Embryonic facial prominence (tissue), 1 donor: Measurements from ENCODE around the gene KRTAP1-1.
"Not testable (repeated sequence)": the region's sequence is repeated elsewhere in the genome, so short reads cannot be mapped to it uniquely, and the experiment has no call there.

Source experiments
- DNase-seq: peaks from one replicate; pipeline ENCODE4 v3.0.0-alpha.2; 2016; ENCODE audit errors: extremely low spot score

The KRTAP1-1 gene

DNA sequence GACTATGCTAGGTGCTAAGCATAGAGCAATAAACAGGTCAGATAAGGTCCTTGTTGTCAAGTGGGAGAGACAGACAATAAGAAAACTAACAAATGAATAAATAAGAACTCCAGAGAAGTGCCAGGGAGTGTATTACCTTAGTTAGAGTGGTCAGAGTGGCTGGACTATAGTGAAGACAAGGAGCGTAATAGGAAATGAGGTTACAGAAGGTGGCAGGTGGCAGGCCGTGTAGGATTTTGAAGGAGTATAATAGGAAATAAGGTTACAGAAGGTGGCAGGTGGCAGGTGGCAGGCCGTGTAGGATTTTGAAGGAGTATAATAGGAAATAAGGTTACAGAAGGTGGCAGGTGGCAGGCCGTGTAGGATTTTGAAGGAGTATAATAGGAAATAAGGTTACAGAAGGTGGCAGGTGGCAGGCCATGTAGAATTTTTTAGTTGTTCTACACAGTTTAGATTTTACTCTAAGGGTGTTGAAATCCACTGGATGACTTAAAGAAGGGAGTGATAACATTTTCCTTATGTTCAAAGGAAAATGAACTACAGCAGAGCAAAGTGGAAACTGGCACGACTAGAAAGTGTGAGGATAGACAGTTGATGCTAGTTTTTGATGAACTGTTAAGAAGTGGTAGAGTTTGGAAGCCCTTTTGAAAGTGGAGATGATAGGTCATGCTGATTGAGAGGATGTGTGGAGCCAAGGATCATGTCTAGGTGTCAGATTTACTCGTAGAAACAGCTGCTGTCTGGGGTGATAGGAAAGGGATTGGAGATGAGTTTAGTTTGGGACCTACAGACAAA is 28.7 kb downstream of the KRTAP1-1 start:
- no peak for DNase-seq

DNA sequence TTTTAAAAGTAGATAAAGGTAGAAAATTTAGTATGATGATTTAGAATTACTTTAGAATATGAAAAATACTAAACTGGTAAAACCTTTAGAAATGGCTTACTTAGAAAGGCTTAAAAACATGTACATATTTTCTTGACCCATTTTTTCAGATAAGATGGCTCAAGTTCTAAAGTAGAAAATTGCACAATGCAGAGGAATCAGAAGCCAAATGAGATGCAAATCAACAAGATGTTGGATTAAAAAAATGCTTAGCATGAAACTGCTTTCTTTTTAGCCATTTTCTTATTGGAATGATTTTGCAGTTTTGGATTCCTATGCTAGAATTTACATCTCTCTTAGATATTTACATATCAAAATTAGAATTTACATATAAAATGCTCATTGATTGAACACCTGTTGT is 30.8 kb downstream of the KRTAP1-1 start:
- DNase-seq = no peak

DNA sequence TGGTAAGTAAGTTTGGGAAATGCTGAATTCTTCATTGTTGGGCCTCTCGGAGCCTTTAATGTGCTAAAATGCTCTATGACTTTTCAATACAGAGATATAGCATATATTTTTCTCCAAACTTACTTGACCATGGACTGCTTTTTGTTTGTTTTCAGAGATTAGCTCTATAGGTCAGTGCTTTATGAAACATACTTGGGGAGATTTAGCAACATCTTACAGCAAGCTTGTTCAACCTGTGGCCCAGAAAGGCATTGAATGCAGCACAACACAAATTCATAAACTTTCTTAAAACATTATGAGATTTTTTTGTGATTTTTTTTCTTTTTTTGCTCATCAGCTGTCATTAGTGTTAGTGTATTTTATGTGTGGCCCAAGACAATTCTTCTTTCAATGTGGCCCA is 31.3 kb downstream of the KRTAP1-1 start:
- DNase-seq = no peak

DNA sequence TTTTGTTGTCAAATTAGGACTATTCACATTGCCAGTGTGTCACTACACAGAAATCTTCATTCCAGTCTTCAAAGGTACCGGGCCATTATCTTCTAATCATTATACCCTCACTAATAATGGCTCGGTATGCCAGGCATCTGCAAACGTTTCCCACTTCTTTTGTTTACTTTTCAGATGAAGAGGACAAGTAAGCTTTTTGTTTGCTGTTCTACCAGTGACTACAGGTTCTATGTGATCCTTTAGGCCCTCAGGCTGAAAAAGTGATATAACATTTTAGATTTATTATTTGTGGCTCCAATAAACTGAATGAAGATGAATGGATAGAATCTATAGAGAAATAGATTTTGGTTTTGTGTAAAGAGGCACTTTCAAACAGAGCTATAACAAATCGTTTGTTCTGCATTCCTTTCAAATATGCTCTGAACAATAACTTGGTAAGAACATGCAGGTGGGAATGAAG is 31.9 kb downstream of the KRTAP1-1 start:
- DNase-seq = no peak

DNA sequence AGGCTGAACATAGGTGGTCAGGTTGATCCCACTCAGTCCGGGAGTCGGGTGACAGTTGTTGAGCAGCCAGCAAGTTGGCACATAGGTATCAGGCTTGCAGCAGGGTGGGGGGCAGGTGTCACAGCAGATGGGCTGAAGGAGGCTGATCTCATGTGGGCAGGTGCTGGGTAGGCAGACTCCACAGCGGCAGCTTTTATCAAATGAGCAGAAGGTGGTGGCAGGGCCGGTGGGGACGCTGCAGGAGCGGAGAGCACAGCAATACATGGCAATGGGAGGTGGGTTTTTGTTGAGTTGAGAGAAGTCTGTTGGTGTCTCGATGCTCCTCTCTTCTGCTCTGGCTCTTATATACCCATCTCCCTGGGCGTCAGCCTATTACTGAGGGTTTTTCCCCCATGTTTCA is 32.4 kb downstream of the KRTAP1-1 start, which contains the start of gene KRTAP3-1:
TSS of gene KRTAP3-1 (minus strand) at position 318 of the 400 bp plus-strand sequence. CDS start at position 264, 54 bp downstream.
- DNase-seq = no peak

DNA sequence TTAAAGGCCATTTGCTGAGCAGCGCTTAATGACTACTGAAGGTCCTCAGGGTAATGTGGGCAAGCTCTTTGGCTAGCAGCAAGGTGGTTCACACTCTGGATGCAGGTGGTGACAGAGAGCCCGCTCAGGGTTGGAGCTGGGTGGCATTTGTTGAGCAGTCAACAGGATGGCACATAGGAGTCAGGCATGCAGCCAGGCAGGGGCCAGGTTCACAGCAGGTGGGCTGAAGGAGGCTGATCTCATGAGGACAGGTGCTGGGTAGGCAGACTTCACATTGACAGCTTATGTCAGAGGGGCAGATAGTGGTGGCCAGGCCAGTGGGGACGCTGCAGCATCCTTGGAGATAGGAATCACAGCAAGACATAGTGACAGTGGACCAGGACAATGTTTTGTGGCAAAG is 36.9 kb downstream of the KRTAP1-1 start:
- no peak for DNase-seq

DNA sequence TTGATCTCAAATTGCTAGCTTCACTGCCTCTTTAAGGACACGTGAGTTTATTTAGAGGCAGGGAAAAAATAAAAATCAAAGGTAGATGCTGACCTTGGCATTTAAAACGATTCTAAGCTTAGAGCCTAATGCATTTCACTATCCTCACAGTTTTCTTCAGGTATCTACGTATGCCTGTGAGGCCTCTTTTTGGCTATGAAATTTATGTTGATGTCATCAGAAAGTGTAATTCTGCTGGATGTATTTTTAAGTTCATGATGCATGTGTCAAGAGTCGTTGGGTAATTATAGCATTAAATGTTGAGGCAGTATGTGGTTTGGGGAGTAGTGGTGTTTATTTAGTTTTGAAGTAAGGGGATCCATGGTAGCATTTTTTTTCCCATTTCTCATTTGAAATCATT is 37.3 kb downstream of the KRTAP1-1 start:
- no peak for DNase-seq

DNA sequence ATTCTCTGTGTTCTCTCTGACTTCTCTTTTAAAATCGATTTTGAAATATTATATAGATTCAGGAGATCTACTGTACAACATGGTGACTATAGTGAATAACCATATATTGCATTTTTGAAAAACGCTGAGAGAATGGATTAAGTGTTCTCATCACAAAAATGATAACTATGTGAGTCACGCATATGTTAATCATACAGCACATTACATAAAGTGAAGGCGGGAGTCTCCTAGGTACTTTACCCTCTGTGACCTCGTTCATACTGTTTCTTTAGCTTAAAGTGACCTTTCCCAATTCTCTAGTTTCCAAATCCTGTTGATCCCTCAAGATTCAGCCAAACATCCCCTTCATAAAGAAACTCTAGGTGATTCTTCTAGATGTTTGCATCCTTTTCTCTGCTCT is 38.4 kb downstream of the KRTAP1-1 start:
- no peak for DNase-seq

DNA sequence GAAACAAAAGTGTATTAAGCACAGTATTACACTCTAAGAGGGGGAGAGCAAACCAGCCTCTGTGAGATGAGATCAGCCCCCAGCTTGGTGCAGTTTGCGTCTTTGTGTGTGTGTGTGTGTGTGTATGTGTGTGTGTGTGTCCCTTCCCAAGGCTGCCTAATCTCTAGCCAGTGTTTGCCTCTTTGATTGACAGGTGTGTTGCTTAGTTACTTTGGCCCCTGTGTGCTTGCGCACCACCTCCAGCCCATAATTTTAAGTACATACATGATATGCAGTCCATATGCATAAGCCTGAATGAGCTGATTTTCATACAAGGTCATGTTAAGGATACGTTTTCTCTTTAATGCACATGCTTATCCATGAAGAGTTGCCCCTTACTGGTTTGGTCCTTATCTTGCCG is 39.5 kb downstream of the KRTAP1-1 start:
- DNase-seq = no peak

DNA sequence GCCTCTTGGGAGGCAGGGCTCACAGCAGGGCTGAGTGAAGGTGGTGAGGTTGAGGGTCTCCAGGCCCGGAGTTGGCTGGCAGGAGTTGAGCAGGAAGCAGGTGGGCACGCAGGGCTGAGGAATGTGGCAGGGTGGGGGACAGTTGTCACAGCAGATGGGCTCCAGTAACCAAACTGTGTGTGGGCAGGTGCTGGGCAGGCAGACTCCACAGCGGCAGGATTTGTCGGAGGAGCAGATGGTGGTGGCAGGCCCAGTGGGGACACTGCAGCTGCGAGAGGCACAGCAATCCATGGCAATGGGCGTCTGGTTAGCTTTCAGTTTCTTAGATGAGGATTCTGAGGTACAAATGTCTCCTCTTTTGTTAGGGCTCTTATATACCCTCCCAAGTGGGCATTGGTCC is 41.7 kb downstream of the KRTAP1-1 start, which contains the start of gene KRTAP3-2:
TSS of gene KRTAP3-2 (minus strand) at position 344 of the 400 bp plus-strand sequence. CDS start at position 291, 53 bp downstream.
- DNase-seq = not testable (repeated sequence)

DNA sequence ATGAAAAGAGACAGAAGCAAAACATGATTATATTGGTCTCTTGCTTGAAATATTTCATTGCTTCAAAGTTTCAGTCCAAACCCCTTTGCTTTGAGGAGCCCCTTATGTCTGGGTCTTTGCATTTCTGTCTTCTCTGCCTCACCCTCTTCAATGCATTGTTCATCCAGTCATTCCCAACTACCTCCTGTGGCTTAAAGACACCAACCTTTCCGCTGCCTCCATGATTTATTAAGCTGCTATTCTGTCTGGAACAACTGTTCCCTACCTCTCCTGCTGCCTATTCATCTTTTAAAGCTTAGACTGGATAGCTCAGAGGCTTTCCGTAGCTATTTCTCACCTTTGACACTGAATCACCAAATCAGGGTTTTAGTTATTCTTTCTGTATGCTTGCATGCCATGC is 43.9 kb downstream of the KRTAP1-1 start:
- DNase-seq = no peak

DNA sequence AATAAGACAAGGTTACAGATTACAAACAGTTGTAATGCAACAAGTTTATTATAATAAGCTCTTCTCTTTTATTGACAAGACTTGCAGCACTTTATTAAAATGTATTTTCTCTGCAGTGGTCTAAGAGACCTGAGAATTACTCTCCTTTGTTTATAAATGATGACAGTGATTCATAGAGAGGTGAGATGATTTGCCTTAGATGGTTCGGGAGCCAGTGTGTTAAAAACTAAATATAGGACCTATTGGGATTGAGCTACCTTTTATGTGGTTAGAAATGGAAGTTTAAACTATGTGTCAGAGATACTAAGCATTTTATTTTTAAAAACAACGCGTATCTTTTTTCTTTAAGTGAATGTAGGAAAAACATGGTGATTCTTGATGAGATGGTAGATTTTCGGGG is 44.4 kb downstream of the KRTAP1-1 start:
- DNase-seq = no peak

DNA sequence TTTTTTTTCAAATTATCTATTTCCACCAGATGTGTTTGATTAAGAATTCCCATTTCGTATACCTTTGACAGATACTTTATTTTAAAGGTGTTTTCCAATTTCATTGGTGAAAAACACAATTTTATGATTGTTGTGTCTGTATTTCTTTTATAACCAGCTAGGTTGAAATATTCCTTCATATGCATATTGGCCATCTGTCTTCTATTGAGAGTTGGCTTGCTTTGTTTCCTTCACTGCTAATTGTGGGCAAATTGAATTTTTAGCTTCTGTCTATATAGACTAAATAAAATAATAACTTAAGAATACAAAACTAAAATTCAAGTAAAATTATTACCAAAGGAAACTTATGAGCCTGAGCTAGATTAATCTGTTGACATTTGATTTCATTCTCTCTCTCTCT is 46.1 kb downstream of the KRTAP1-1 start:
- DNase-seq = no peak

DNA sequence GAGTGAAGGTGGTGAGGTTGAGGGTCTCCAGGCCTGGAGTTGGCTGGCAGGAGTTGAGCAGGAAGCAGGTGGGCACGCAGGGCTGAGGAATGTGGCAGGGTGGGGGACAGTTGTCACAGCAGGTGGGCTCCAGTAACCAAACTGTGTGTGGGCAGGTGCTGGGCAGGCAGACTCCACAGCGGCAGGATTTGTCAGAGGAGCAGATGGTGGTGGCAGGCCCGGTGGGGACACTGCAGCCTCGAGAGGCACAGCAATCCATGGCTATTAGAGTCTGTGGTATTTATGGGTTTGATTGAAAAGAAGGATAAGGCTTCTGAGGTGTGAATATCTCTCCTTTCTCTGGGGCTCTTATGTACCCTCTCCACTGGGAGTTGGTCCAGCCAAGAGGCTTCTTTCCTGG is 47.4 kb downstream of the KRTAP1-1 start, which contains the start of gene KRTAP3-3:
TSS of gene KRTAP3-3 (minus strand) at position 326 of the 400 bp plus-strand sequence. CDS start at position 259, 67 bp downstream.
- no peak for DNase-seq

DNA sequence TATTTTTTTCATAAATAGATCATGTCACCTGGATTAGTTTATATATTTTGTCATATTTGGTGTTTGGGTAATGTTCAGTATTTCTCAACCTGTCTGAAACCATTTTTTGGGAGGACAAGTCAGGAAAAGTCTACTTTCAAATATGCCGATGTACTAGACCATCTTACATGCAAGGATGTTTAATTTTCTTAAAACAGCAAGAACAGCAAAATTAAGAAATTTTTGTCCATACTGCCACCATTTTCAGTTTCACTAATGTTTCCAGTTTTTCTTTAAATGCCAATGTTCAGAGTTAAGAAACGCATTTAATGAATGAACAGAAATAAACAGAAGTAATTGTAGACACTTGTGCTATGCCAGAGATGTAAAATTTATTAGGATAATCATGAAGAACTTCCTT is 48.2 kb downstream of the KRTAP1-1 start:
- DNase-seq = no peak

DNA sequence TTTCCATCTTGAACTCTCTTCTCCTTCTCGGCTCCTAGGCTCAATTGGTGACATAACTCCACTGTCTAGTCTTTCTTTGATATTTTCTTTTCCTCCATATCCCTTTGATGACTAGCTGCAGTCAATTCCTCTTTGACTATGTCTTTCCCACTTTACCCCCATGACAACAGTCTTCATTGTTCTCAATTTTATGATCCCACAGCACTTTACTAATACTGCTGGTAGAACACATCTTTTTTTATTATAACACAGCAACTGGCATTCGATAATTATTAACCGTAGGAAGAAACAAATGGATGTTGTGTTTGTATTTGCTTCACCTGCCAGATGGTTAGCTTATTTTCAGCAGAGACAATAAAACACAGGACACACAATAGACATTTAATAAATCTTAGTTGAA is 48.6 kb downstream of the KRTAP1-1 start:
- DNase-seq = no peak
